GM12878 (cell line): ENCODE results near the gene SLC6A12. TPM values are rescaled to one million over a fixed set of nuclear protein-coding genes. Genes with fewer than 3 reads are reported as not detected.
A peak's percentile ranks its signal among the peaks of the same experiment; 100 is the strongest.

ENCODE experiments used
- ATAC-seq: fragments of 200-7000 bp; cut with Tn5 transposase; 3 replicates; pipeline ENCODE4 v1.9.1; 2020; ENCODE audit warnings: mild to moderate bottlenecking, moderate library complexity
- BruUV-seq: library from RNA; stranded (reverse); fragments of 400-500 nt; replicated peaks from 2 replicates; lab custom pipeline; 2021; lab: Mats Ljungman, UMichigan
- CTCF ChIA-PET: fragments of 300-600 bp; sonication (Branson Sonifier 250); formaldehyde crosslinking; extraction: SDS; loops from one replicate; lab custom pipeline; 2021; ENCODE audit warnings: inconsistent platforms; lab: Yijun Ruan, JAX
- POLR2A ChIA-PET: fragments of 350-600 bp; formaldehyde crosslinking; extraction: SDS; loops from one replicate; lab custom pipeline; 2021; ENCODE audit warnings: inconsistent platforms; lab: Charles Lee
- RAD21 ChIA-PET: fragments of 300-600 bp; sonication (Branson Sonifier 250); formaldehyde crosslinking; loops from one replicate; lab custom pipeline; 2023; ENCODE audit warnings: antibody characterized with exemption; ENCODE audit not compliant: unreplicated experiment; lab: Charles Lee
- SMC1A ChIA-PET: fragments of 300-600 bp; sonication (Branson Sonifier 250); formaldehyde crosslinking; loops from one replicate; lab custom pipeline; 2023; ENCODE audit not compliant: unreplicated experiment, uncharacterized antibody; lab: Charles Lee
- DNase-seq: peaks from one replicate; pipeline ENCODE4 v3.0.0-alpha.2; 2011; ENCODE audit warnings: low read depth, low spot score
- FAIRE-seq: peaks from 3 replicates; lab custom pipeline; 2011; peaks lifted over from hg19 to GRCh38; lab: Jason Lieb, UNC
- H2AFZ ChIP-seq: 2 replicates; pipeline ENCODE4 v1.6.0; 2011; ENCODE audit warnings: low read depth, low read length, control low read depth; ENCODE audit not compliant: control insufficient read depth
- H3K27ac ChIP-seq: 2 replicates; pipeline ENCODE4 v1.5.1; 2011; ENCODE audit warnings: control low read depth; ENCODE audit not compliant: control insufficient read depth, insufficient read depth
- H3K27me3 ChIP-seq, 2 experiments: replicated peaks in 1 of 2; 2 replicates each; pipeline versions ENCODE4 v1.6.0 to v1.6.1; 2011; ENCODE audit warnings: low read length in 1 of 2; ENCODE audit not compliant: control insufficient read depth in 2 of 2, insufficient read depth in 2 of 2
- H3K36me3 ChIP-seq, 2 experiments: 2 replicates each; pipeline ENCODE4 v1.5.1; 2011; ENCODE audit warnings: low read length in 1 of 2; ENCODE audit not compliant: control insufficient read depth in 2 of 2, insufficient read depth in 2 of 2
- H3K4me1 ChIP-seq: 2 replicates; pipeline ENCODE4 v1.6.1; 2011; ENCODE audit warnings: mild to moderate bottlenecking, low read length, moderate library complexity, mixed read lengths; ENCODE audit not compliant: control insufficient read depth, insufficient read depth
- H3K4me2 ChIP-seq: 2 replicates; pipeline ENCODE4 v1.6.0; 2011; ENCODE audit warnings: control low read depth; ENCODE audit not compliant: control insufficient read depth, insufficient read depth
- H3K4me3 ChIP-seq: fragments of 200-600 bp; sonication (generic); 2 replicates; pipeline ENCODE4 v1.5.1; 2016
- H3K79me2 ChIP-seq: 2 replicates; pipeline ENCODE4 v1.6.0; 2011; ENCODE audit warnings: low read length; ENCODE audit not compliant: control insufficient read depth, insufficient read depth
- H3K9ac ChIP-seq: 2 replicates; pipeline ENCODE4 v1.8.0; 2011; ENCODE audit warnings: low read length, control low read depth, mixed read lengths; ENCODE audit not compliant: control insufficient read depth, insufficient read depth
- H3K9me3 ChIP-seq: replicated peaks from 3 replicates; pipeline ENCODE4 v1.5.1; 2011; ENCODE audit warnings: mild to moderate bottlenecking, low read length; ENCODE audit not compliant: control insufficient read depth, insufficient read depth
- H4K20me1 ChIP-seq: 2 replicates; pipeline ENCODE4 v1.6.0; 2011; ENCODE audit not compliant: control insufficient read depth, insufficient read depth
- CUX1 ChIP-seq: IDR thresholded peaks from 2 replicates; pipeline ENCODE4 v1.6.1; 2012; ENCODE audit warnings: improper control_type of control experiment, low read depth, low read length; ENCODE audit not compliant: insufficient replicate concordance
- ETV6 ChIP-seq, 2 experiments: fragments of 450-650 bp in 1 of 2; IDR thresholded peaks in 1 of 2; conservative IDR thresholded peaks in 1 of 2; 2 replicates each; pipeline ENCODE4 v1.6.1; 2014; ENCODE audit warnings: antibody characterized with exemption in 1 of 2, borderline replicate concordance in 1 of 2, low read depth in 1 of 2, mild to moderate bottlenecking in 1 of 2, moderate library complexity in 1 of 2
- FOXM1 ChIP-seq: IDR thresholded peaks from 2 replicates; pipeline ENCODE4 v1.6.1; 2012; ENCODE audit warnings: low read depth, mild to moderate bottlenecking, inconsistent platforms, low read length, moderate library complexity
- NFXL1 ChIP-seq: fragments of 450-650 bp; IDR thresholded peaks from 2 replicates; pipeline ENCODE4 v1.6.1; 2017; ENCODE audit warnings: antibody characterized with exemption, mild to moderate bottlenecking, borderline replicate concordance
- SPI1 ChIP-seq: IDR thresholded peaks from 2 replicates; pipeline ENCODE4 v1.6.1; 2011; ENCODE audit warnings: low read depth, mild to moderate bottlenecking, low read length, moderate library complexity, borderline replicate concordance; ENCODE audit not compliant: insufficient read depth
- ZBED1 ChIP-seq: IDR thresholded peaks from 2 replicates; pipeline ENCODE4 v1.6.1; 2016; ENCODE audit warnings: borderline replicate concordance
- WGBS: methylation state at CpG from one replicate; pipeline ENCODE4 v1.1.6; 2016; ENCODE audit warnings: low lambda C conversion rate; ENCODE audit not compliant: insufficient replicate concordance, insufficient coverage; ENCODE audit errors: missing lambda C conversion rate; 5-methylcytosine and 5-hydroxymethylcytosine counted together
- in situ Hi-C: fragments of 300-500 bp; cut with MboI; formaldehyde crosslinking; loops from 9 replicates; pipeline ENCODE4 v1.14.3; 2018; ENCODE audit warnings: mixed read lengths
- intact Hi-C: fragments of 100-400 bp; cut with micrococcal nuclease; formaldehyde crosslinking; loops from one replicate; pipeline ENCODE4 v1.14.2; 2022; ENCODE audit not compliant: unreplicated experiment
- polyA plus RNA-seq, 11 experiments: library from polyadenylated mRNA; depleted of rRNA in 4 of 11; unstranded in 6 of 11; stranded (reverse) in 5 of 11; fragments of >200 nt; fragmentation: Nextera tagmentation in 4 of 11; fragmentation: Illumina TruSeq in 1 of 11; extraction: Ambion mirVana in 4 of 11; extraction: Trizol in 1 of 11; gene quantifications; 1 replicate in 1 of 11; 2 replicates in 10 of 11; pipeline versions ENCODE4 v1.2.1 to v1.2.3, GENCODE V29; 2011 to 2016; ENCODE audit warnings: inconsistent platforms in 2 of 11, missing spikeins in 2 of 11, low read depth in 1 of 11
- total RNA-seq, 4 experiments: library from RNA; depleted of rRNA in 3 of 4; stranded (reverse); fragments of >200 nt in 3 of 4; fragmentation: Illumina TruSeq in 1 of 4; extraction: Trizol in 1 of 4; gene quantifications; 2 replicates each; pipeline versions ENCODE4 v1.2.1 to v1.2.3, GENCODE V29; 2013 to 2021

Gene SLC6A12
- total and polyA plus RNA-seq, 10 of the 15 experiments (the other 5 are each of a cell fraction or from before 2014, with no cell fraction given): 0.06 to 0.11 (median 0.07) TPM; not detected in 7

- intact Hi-C loops: no loop called here
- POLR2A ChIA-PET: no interaction called here
- H3K4me2 ChIP-seq: peak overlapping the region; percentile 46; the same call in 1 of the 2 replicates
Observed at GRCh38 chr12:212415-212714, 1.6 kb downstream of the SLC6A12 start.

GRCh38 chr12:211639-212414, 2.1 kb downstream of the SLC6A12 start:
- FAIRE-seq (no peak), DNase-seq (no peak), ATAC-seq (no peak; the same call in 1 of the 3 replicates)
- ChIA-PET POLR2A (no interaction called here), CTCF (interaction anchor here (1.1 kb wide), 1 partner anchor 8 kb away, joined by 4 read pairs; no protein-coding TSS in a partner anchor), SMC1A (no interaction called here), RAD21 (no interaction called here)
- H3K9ac ChIP-seq: no peak overlapping the region
- H3K4me1 ChIP-seq: peaks cover 10% of the 10 kb centered on the region
- intact Hi-C loops: no loop called here
- H3K27me3 ChIP-seq: peaks cover 0 to 2% of the 10 kb centered on the region in 2 experiments; a peak in 2 of 4 replicates
- no peaks in the 10 kb centered on the region for H3K36me3 ChIP-seq
- no peaks in the 10 kb centered on the region for H3K79me2 ChIP-seq
- H3K4me2 ChIP-seq: no peak overlapping the region
- no peak overlapping the region for H2AFZ ChIP-seq
- no peak overlapping the region for H3K27ac ChIP-seq
- BruUV-seq: no TSS peak
- H4K20me1 ChIP-seq: no peaks in the 10 kb centered on the region
- WGBS: 69% methylated on average over 16 of the region's 16 CpGs
- TF ChIP-seq CUX1: no peak
- no peak for TF ChIP-seq ZBED1
- TF ChIP-seq, all 136 proteins: peak for 0
- no peaks in the 10 kb centered on the region for H3K9me3 ChIP-seq
- in situ Hi-C loops: no loop called here
- no peak overlapping the region for H3K4me3 ChIP-seq

More at GRCh38 chr12:212415-212714, 1.6 kb downstream of the SLC6A12 start:
- CTCF ChIA-PET: interaction anchor here (1.1 kb wide), 1 partner anchor 7 kb away, joined by 4 read pairs; no protein-coding TSS in a partner anchor
- H2AFZ ChIP-seq: no peak overlapping the region
- 0% methylated on average over 8 of the region's 8 CpGs for WGBS
- no peak for FAIRE-seq
- H3K79me2 ChIP-seq: no peaks in the 10 kb centered on the region
- peaks cover 0 to 2% of the 10 kb centered on the region in 2 experiments; a peak in 2 of 4 replicates for H3K27me3 ChIP-seq
- no peaks in the 10 kb centered on the region for H3K9me3 ChIP-seq
- RAD21 ChIA-PET: no interaction called here
- DNase-seq: no peak
- peak; percentile 64 for ATAC-seq
- H4K20me1 ChIP-seq: no peaks in the 10 kb centered on the region
- H3K9ac ChIP-seq: no peak overlapping the region
- TF ChIP-seq NFXL1: no peak
- TF ChIP-seq ETV6 (conservative IDR thresholded peaks at IDR 0.05 in 1 of 2, IDR thresholded peaks at IDR 0.05 in 1 of 2; ENCODE audit: borderline replicate concordance in 1 of 2, low read depth in 1 of 2): no peak
- TF ChIP-seq FOXM1: no peak
- TF ChIP-seq SPI1: peak; percentile 68; the same call in 1 of the 2 replicates
- no peaks in the 10 kb centered on the region for H3K36me3 ChIP-seq
- H3K4me1 ChIP-seq: peaks cover 10% of the 10 kb centered on the region
- no peak overlapping the region for H3K4me3 ChIP-seq
- in situ Hi-C loops: no loop called here
- SMC1A ChIA-PET: interaction anchor here (1.2 kb wide), 1 partner anchor 108 kb away, joined by 3 read pairs; no protein-coding TSS in a partner anchor
- no TSS peak for BruUV-seq
- H3K27ac ChIP-seq: no peak overlapping the region
